GM21515 (cell line): ENCODE measurements around the gene MBOAT1.
"Not testable (repeated sequence)": the region's sequence is repeated elsewhere in the genome, so short reads cannot be mapped to it uniquely, and the experiment has no call there.

Experiments
- ATAC-seq: cut with Tn5 transposase; IDR thresholded peaks from one replicate; pipeline ENCODE4 v1.9.1; 2021; ENCODE audit not compliant: unreplicated experiment

The MBOAT1 gene

GRCh38 chr6:20212392-20213111 lies at the start of gene MBOAT1:
Gene MBOAT1 (minus strand): TSS chr6:20212469. CDS start chr6:20212234, 235 bp downstream.
- peak; percentile 85 for ATAC-seq

- no peak for ATAC-seq
These were observed 49.4 kb upstream of the MBOAT1 start for GRCh38 chr6:20261685-20262084.

DNA sequence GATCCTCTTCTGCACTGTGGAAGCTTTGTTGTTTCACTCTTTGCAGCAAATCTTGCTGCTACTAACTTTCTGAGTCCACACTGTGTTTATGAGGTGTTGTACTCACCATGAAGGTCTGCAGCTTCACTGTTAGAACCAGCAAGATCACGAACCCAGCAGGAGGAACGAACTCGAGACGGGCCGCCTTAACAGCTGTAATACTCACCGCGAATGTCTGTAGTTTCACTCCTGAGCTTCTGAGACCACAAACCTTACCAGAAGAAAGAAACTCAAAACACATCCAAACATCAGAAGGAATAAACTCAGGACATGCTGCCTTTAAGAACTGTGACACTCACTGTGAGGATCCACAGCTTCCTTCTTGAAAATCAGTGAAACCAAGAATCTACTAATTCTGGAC lies 48.1 kb upstream of the MBOAT1 start:
- no peak for ATAC-seq

GRCh38 chr6:20259316-20260049 lies 47.2 kb upstream of the MBOAT1 start:
- ATAC-seq, result no peak

- ATAC-seq, result no peak
These were observed 43.2 kb upstream of the MBOAT1 start for GRCh38 chr6:20255428-20255827.

DNA sequence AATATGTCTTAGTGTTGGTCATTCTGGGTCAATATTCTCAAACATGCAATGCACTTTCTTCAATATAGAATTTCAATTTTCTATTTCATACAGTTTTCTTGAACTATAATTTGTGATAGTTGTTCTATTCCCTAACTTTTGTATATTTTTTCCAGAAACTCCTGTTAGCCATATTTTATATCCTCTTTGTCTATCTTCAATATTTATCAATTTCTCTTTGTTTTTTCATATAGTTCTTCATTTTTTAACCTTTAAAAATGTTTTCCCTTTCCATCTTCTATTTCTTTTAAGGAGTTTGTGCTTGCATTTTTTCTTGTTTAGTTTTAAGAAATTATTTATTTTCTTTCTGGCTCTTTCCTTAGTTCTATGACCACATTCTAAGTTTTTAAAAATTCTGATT lies 42.0 kb upstream of the MBOAT1 start:
- ATAC-seq, result no peak

GRCh38 chr6:20253021-20253420 lies 40.8 kb upstream of the MBOAT1 start:
- no peak for ATAC-seq

- ATAC-seq, result no peak
These were observed 40.0 kb upstream of the MBOAT1 start for GRCh38 chr6:20252311-20252710.

DNA sequence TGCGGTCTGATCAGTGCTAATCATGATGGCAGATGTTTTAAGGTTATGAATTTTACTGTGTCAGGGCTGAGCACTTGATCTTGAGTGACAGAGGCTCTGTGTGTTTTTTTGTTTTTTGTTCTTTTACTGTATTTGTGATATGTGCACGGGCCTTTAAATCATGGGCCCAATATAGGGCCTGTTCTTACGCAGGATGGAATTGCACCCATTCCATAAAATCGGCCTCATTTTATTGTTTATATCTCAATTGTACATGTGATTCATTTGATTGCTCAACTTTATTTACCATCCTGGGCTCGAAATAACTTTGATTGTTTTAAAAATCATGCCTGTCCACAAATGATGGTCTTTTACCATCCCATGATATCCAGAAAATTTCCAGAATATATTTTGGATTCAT lies 39.3 kb upstream of the MBOAT1 start:
- ATAC-seq, result no peak

GRCh38 chr6:20246125-20246524 lies 33.9 kb upstream of the MBOAT1 start:
- no peak for ATAC-seq

DNA sequence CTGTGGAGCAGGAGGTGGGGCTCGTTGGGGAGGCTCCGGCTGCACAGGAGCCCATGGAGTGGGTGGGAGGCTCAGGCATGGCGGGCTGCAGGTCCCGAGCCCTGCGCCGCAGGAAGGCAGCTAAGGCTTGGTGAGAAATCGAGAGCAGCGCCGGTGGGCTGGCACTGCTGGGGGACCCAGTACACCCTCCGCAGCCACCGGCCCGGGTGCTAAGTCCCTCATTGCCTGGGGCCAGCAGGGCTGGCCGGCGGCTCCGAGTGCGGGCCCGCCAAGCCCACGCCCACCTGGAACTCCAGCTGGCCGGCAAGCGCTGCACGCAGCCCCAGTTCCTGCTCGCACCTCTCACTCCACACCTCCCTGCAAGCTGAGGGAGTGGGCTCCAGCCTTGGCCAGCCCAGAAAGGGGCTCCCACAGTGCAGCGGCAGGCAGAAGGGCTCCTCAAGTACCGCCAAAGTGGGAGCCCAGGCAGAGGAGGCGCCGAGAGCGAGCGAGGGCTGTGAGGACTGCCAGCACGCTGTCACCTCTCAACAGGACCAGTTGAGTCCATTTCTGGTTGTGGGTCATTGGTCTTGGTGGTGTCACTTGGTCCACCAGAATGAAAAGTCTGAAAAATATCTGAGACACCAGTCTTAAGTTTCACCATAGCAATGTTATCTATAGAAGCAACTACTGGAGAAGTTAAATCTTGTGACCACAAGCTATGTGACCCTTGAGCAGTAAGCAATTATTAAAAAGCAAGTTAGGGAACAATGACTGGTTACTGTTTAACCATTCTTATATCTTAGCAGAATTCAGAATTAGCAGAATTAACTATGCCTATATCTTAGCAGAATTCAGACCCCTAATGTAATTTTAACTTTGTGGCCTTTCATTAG lies 32.8 kb upstream of the MBOAT1 start:
- ATAC-seq, result not testable (repeated sequence)

DNA sequence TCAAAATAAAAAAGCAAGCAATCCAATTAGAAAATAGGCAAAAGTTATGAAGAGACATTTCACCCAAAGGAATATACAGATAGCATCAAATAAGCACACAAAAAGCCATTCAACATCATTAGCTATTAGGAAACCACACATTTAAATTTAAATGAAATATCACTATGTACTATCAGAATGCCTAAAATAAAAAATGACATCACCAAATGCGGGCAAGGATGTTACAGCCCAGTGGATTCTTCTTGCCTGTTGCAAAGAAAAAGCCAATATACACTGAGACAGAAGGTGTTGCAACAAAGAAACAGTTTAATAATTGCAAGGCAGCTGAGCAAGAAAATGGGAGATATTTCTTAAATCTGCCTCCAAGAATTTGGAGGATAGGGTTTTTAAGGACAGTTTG lies 31.0 kb upstream of the MBOAT1 start:
- ATAC-seq, result no peak

- no peak for ATAC-seq
These were observed 30.1 kb upstream of the MBOAT1 start for GRCh38 chr6:20242397-20242796.

DNA sequence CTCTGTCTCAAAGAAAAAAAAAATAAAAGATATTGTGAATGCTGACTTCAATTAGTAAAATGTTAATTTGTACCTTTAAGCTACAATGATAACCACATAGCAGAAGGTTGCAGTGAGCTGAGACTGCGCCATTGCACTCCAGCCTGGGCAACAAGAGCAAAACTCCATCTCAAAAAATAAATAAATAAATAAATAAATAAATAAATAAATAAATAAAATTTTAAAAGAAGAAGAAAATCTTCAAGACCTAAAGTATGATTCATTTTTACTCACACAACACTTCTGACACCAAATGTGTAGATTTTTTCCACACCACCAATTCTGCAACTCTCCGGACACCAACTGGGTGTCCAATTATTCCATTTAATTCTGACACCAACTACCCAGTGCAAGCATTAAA lies 28.8 kb upstream of the MBOAT1 start:
- no peak for ATAC-seq

- no peak for ATAC-seq
These were observed 26.7 kb upstream of the MBOAT1 start for GRCh38 chr6:20238688-20239587.

- ATAC-seq, result no peak
These were observed 25.6 kb upstream of the MBOAT1 start for GRCh38 chr6:20237677-20238460.

- no peak for ATAC-seq
These were observed 24.8 kb upstream of the MBOAT1 start for GRCh38 chr6:20236909-20237600.

DNA sequence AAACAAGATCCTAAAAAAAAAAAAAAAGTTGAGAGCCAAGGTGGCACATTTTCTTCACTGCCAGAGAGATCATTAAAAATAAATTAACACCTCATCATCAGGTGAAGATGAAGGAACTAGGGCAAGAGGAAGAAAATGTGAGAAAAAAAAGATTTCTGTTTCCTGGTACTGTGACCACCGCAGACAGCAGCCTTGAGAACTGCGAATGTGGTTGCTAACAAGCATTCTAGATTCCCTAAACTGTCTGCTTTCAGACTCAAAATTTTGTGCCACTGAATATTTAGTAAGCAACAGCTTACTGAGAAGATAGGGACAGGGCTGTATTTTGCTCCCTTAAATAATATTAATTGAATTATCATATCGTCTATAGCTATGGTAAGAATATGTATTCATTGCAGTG lies 24.1 kb upstream of the MBOAT1 start:
- no peak for ATAC-seq

DNA sequence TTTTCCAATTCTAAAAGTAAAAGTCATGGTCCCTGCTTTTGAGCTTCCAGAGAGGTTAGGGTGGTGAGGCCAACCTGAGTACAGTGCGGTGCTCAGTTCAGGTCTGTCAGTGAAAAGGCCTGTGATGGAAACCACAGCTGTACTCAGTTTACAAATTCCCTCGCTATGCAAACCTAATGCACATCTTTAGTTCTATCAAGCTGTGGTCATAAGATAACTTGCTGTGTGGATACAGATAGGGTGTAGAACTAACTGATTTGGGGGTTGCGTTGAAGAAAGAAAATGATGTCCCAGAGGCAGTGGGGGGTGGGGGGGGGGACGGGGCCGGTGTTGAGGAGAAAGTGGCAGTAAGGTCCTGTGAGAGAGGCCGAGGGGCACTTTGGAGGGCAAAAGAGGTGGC lies 22.8 kb upstream of the MBOAT1 start:
- no peak for ATAC-seq
